Measurements from ENCODE around the gene TMEM167B.

Gene TMEM167B

GRCh38 chr1:109112056-109112651 is 21.6 kb downstream of the TMEM167B start:
- no peak overlapping the region for H3K4me3 ChIP-seq (ENCODE audit: low read depth, low read length)
- TF ChIP-seq, protein P1, sequence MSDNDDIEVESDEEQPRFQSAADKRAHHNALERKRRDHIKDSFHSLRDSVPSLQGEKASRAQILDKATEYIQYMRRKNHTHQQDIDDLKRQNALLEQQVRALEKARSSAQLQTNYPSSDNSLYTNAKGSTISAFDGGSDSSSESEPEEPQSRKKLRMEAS (IDR thresholded peaks at IDR 0.05; ENCODE audit: low read depth, low read length) = no peak
- TF ChIP-seq CTCF (IDR thresholded peaks at IDR 0.05; ENCODE audit: low read depth, low read length) (peak; percentile 44), MYC (IDR thresholded peaks at IDR 0.05; ENCODE audit: low read depth, low read length) (no peak), POLR2A (IDR thresholded peaks at IDR 0.05; ENCODE audit: extremely low read depth, insufficient read length) (no peak)
- DNase-seq (ENCODE audit: low read depth) = peak; percentile 68

GRCh38 chr1:109112652-109113285 is 22.2 kb downstream of the TMEM167B start:
- H3K4me3 ChIP-seq (ENCODE audit: low read depth, low read length) = no peak overlapping the region
- DNase-seq (ENCODE audit: low read depth) = peak; percentile 84

DNA sequence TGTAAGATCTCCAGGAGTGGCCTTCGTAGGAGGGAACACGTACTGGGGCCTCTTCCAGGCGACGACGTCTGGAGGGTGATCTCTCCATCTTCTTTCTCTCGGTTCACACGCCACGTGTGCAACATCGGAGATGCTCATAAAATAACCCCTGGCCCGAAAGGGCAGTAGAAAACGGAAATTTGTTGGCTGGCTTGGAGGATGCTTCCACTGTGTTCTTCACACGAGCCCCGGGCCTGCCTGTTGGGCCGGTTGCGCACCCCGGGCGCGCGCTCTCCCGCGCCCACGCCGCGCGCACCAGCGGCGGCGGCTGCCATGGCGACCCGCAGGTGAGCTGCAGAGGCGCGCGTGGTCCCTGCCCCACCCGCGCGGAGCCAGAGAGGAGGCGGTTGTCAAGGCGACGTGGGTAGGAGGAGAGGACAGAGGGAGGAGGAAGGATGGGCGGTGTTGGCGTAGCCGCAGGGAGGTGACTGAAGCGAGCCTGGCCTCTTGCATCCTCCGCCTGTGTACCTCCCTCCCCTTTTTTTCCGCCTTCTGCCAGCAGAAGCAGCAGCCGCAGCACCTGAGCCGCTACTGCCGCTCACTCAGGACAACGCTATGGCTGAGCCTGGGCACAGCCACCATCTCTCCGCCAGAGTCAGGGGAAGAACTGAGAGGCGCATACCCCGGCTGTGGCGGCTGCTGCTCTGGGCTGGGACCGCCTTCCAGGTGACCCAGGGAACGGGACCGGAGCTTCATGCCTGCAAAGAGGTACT is 23.2 kb downstream of the TMEM167B start, which contains the start of gene ELAPOR1:
ELAPOR1 (plus strand) TSS at position 526 of the 752 bp plus-strand sequence; CDS start at position 595, 69 bp downstream.
- H3K4me3 ChIP-seq (ENCODE audit: low read depth, low read length) = no peak within 1 kb of the TSS
- DNase-seq (ENCODE audit: low read depth) = no peak
- no peak for TF ChIP-seq CTCF (IDR thresholded peaks at IDR 0.05; ENCODE audit: low read depth, low read length)
- TF ChIP-seq, protein P1 (IDR thresholded peaks at IDR 0.05; ENCODE audit: low read depth, low read length) = no peak
- TF ChIP-seq MYC (IDR thresholded peaks at IDR 0.05; ENCODE audit: low read depth, low read length) = no peak
- no peak for TF ChIP-seq POLR2A (IDR thresholded peaks at IDR 0.05; ENCODE audit: extremely low read depth, insufficient read length)

More at GRCh38 chr1:109112652-109113285, 22.2 kb downstream of the TMEM167B start:
- peak; percentile 85 for TF ChIP-seq CTCF (IDR thresholded peaks at IDR 0.05; ENCODE audit: low read depth, low read length)
- TF ChIP-seq MYC (IDR thresholded peaks at IDR 0.05; ENCODE audit: low read depth, low read length) = 0 out of 2 replicates have a peak, but pooled peaks have one; percentile 11
- no peak for TF ChIP-seq POLR2A (IDR thresholded peaks at IDR 0.05; ENCODE audit: extremely low read depth, insufficient read length)
- TF ChIP-seq, protein P1 (IDR thresholded peaks at IDR 0.05; ENCODE audit: low read depth, low read length) = 0 out of 2 replicates have a peak, but pooled peaks have one; percentile 14

- H3K4me3 ChIP-seq (ENCODE audit: low read depth, low read length) = no peak overlapping the region
- TF ChIP-seq MYC (IDR thresholded peaks at IDR 0.05; ENCODE audit: low read depth, low read length) = no peak
- TF ChIP-seq CTCF (IDR thresholded peaks at IDR 0.05; ENCODE audit: low read depth, low read length) = no peak
- TF ChIP-seq, protein P1 (IDR thresholded peaks at IDR 0.05; ENCODE audit: low read depth, low read length) = no peak
- no peak for TF ChIP-seq POLR2A (IDR thresholded peaks at IDR 0.05; ENCODE audit: extremely low read depth, insufficient read length)
- DNase-seq (ENCODE audit: low read depth) = no peak
Measured at GRCh38 chr1:109114342-109114674, 23.7 kb downstream of the TMEM167B start.

GRCh38 chr1:109115685-109116084 is 25.1 kb downstream of the TMEM167B start:
- no peak for DNase-seq (ENCODE audit: low read depth)
- TF ChIP-seq POLR2A (IDR thresholded peaks at IDR 0.05; ENCODE audit: extremely low read depth, insufficient read length) = no peak
- TF ChIP-seq CTCF (IDR thresholded peaks at IDR 0.05; ENCODE audit: low read depth, low read length) = no peak
- no peak for TF ChIP-seq MYC (IDR thresholded peaks at IDR 0.05; ENCODE audit: low read depth, low read length)
- TF ChIP-seq, protein P1 (IDR thresholded peaks at IDR 0.05; ENCODE audit: low read depth, low read length) = no peak
- H3K4me3 ChIP-seq (ENCODE audit: low read depth, low read length) = no peak overlapping the region
